Progenitor cell of endocrine pancreas (in vitro differentiated cells): ENCODE measurements around the gene RNF183. TPM values are rescaled to one million over a fixed set of nuclear protein-coding genes. Genes with fewer than 3 reads are reported as not detected.

Experiments
- DNase-seq: peaks from one replicate; pipeline ENCODE4 v3.0.0; 2021; ENCODE audit warnings: low spot score; ENCODE audit not compliant: unreplicated experiment
- H3K27ac Mint-ChIP-seq: 2 replicates; pipeline ENCODE4 v1.8.0; 2021; ENCODE audit warnings: mild to moderate bottlenecking, moderate library complexity, mixed read lengths
- H3K27me3 Mint-ChIP-seq: 2 replicates; pipeline ENCODE4 v1.8.0; 2021; ENCODE audit warnings: mixed read lengths
- H3K36me3 Mint-ChIP-seq: 2 replicates; pipeline ENCODE4 v1.8.0; 2022; ENCODE audit warnings: mixed read lengths; ENCODE audit not compliant: insufficient read depth
- H3K4me1 Mint-ChIP-seq: 2 replicates; pipeline ENCODE4 v1.8.0; 2021; ENCODE audit warnings: low read depth, mixed read lengths
- H3K4me3 Mint-ChIP-seq: 2 replicates; pipeline ENCODE4 v1.8.0; 2021; ENCODE audit warnings: low read depth, mild to moderate bottlenecking, moderate library complexity, mixed read lengths
- H3K9me3 Mint-ChIP-seq: 2 replicates; pipeline ENCODE4 v1.8.0; 2021; ENCODE audit warnings: low read depth, mixed read lengths
- long read RNA-seq: library from polyadenylated mRNA; unstranded; transcript quantifications from one replicate; pipeline ENCODE4 v2.0.0, GENCODE V29; 2020
- total RNA-seq: library from RNA; stranded (reverse); gene quantifications from 2 replicates; pipeline ENCODE4 v1.2.1, GENCODE V29; 2021
- TF ChIP-seq, protein P1 (sequence below): fragments of 200-600 bp; sonication (generic); IDR thresholded peaks from one replicate; pipeline ENCODE4 v1.5.0; 2021; ENCODE audit warnings: antibody characterized with exemption, mild to moderate bottlenecking; ENCODE audit not compliant: unreplicated experiment

RNF183 gene, protein sequence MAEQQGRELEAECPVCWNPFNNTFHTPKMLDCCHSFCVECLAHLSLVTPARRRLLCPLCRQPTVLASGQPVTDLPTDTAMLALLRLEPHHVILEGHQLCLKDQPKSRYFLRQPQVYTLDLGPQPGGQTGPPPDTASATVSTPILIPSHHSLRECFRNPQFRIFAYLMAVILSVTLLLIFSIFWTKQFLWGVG
- total RNA-seq: 0.26 and 0.44 TPM in 2 replicates
- long read RNA-seq: 0 reads

DNA sequence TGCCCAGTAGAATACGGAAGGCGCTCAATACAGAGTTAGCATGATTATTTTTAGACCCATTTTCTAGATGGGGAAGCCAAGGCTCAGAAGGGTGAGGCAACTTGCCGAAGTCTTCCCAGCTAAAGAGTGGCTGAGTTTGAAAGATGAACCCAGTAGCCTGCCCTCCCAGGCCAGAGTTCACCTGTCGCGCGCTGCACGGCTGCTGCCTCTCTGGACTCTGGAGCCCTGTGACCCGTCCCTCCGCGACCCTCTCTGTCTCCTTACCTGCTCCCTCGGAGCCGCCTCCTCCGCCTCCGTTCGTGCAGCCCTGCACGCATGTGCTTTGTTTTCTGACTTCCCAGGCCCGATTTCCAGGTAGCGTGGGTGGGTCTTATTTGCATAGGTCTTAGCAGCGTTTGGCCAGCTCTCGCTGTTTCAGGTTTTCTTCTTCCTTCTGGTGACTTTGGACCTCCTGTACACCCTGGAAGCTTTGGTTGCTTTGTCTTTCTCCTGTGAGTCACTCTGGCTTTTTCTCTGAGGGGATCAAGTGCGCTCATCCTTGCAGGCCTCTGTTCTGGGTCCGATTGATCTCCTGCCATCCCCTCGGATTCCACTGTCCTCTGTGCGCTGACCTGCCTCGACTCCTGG is at the start of gene RNF183:
TSS of gene RNF183 (minus strand) at position 585 of the 627 bp plus-strand sequence. CDS start 5,192 bp downstream, outside the sequence.
- TF ChIP-seq, protein P1, sequence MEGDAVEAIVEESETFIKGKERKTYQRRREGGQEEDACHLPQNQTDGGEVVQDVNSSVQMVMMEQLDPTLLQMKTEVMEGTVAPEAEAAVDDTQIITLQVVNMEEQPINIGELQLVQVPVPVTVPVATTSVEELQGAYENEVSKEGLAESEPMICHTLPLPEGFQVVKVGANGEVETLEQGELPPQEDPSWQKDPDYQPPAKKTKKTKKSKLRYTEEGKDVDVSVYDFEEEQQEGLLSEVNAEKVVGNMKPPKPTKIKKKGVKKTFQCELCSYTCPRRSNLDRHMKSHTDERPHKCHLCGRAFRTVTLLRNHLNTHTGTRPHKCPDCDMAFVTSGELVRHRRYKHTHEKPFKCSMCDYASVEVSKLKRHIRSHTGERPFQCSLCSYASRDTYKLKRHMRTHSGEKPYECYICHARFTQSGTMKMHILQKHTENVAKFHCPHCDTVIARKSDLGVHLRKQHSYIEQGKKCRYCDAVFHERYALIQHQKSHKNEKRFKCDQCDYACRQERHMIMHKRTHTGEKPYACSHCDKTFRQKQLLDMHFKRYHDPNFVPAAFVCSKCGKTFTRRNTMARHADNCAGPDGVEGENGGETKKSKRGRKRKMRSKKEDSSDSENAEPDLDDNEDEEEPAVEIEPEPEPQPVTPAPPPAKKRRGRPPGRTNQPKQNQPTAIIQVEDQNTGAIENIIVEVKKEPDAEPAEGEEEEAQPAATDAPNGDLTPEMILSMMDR: no peak
- Mint-ChIP-seq H3K9me3 (no peaks in the 10 kb centered on the region), H3K36me3 (no peaks in the 10 kb centered on the region), H3K27me3 (peaks cover 7% of the 10 kb centered on the region), H3K4me3 (peak within 1 kb of the TSS; percentile 27), H3K27ac (peak within 1 kb of the TSS; percentile 44), H3K4me1 (peaks cover 6% of the 10 kb centered on the region)
- DNase-seq: no peak

DNA sequence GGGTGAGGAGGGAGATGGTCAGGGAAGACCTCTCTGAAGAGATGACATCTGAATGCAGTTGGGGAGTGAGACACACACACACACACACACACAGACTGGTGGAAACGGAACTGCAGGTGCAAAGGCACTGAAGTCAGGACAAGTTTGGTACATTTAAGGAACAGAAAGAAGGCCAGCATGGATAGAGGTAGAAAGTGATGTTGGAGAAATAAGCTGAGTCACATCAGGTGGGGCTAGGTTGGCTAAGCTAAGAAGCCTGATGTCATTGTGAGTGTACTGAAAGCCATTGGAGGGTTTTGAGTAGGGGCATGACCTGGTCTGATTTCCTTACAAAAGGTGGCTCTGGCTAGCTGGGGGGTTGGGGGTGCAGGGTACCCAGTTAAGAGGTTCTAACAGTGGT is 49.2 kb upstream of the RNF183 start:
- TF ChIP-seq, protein P1: no peak

DNA sequence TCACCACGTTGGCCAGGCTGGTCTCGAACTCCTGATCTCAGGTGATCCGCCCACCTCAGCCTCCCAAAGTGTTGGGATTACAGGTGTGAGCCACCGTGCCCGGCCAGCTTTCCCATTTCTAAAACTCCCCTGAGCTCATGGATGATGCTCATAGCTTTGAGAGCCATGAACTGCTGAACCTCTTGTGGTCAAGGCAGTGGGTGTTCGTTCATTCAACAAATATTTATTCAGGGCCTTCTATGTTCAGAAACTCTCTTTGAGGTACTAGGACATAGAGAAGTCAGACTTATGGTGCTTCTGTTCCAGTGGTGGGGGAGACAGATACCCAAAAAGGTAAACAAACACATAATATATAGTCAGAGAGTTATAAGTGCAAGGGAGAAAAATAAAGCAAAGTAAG is 48.8 kb upstream of the RNF183 start:
- Mint-ChIP-seq H3K27ac (peak overlapping the region; percentile 15), H3K27me3 (peaks cover 5% of the 10 kb centered on the region), H3K4me3 (no peak overlapping the region), H3K4me1 (peaks cover 9% of the 10 kb centered on the region), H3K36me3 (peaks cover 10% of the 10 kb centered on the region), H3K9me3 (no peaks in the 10 kb centered on the region)
- DNase-seq: no peak
- TF ChIP-seq, protein P1: no peak

More for the DNA sequence above, 49.2 kb upstream of the RNF183 start:
- Mint-ChIP-seq H3K27me3 (peaks cover 2% of the 10 kb centered on the region), H3K4me3 (no peak overlapping the region), H3K9me3 (no peaks in the 10 kb centered on the region), H3K27ac (peak overlapping the region; percentile 50), H3K4me1 (peaks cover 9% of the 10 kb centered on the region), H3K36me3 (peaks cover 10% of the 10 kb centered on the region)
- DNase-seq: no peak

DNA sequence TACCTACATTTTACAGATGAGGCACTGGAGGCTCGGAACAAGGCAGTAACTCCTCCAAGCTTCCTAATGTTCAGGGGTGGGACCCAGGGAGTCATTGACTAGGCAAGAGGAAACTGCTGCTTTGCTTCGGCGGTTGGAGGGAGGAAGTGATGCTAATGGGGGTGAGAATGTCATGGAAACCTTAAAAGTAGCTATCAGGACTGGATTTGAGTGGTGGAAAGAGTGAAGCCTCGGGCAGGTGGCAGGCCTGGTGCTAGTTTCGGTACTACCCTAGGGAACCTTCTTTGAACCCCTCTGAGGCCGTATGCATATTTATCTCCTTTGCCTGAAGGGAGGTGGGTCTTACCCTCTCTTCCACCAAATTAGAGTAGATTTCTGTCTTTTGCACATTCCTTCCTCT is 47.8 kb upstream of the RNF183 start:
- H3K27ac Mint-ChIP-seq: no peak overlapping the region
- no peaks in the 10 kb centered on the region for H3K9me3 Mint-ChIP-seq
- TF ChIP-seq, protein P1: no peak
- H3K4me1 Mint-ChIP-seq: peaks cover 9% of the 10 kb centered on the region
- H3K4me3 Mint-ChIP-seq: peak overlapping the region; percentile 86
- H3K27me3 Mint-ChIP-seq: peaks cover 5% of the 10 kb centered on the region
- H3K36me3 Mint-ChIP-seq: peaks cover 6% of the 10 kb centered on the region
- DNase-seq: no peak

DNA sequence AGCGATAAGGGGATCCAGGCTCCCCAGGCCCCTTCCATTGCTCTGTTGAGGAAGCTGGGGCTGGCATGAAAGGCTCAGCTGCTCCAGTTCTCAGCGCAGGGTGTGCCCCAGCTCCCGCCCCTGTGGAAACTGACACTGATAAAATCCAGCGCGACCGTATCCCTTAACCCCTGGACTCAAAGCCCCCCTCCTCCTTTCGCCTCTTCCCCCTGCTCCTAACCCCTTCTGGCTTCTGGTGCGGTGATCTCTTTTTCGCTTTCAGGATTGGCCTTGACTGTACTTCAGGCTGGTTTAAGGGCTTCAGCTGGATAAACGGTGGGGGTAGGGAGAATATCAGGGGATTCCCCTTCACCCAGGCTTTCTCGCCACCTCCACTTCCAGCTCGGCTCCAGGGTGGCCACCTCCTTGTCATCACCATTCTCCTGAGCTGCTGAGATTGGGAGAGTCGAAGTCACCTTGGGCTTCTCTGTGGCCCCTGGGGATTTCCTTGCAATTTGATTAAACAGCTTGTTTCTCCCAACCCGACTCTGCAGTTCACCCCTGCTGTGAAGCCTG is 47.0 kb upstream of the RNF183 start:
- Mint-ChIP-seq H3K36me3 (peaks cover 6% of the 10 kb centered on the region), H3K4me1 (peaks cover 9% of the 10 kb centered on the region), H3K9me3 (no peaks in the 10 kb centered on the region), H3K4me3 (peak overlapping the region; percentile 86), H3K27me3 (peaks cover 5% of the 10 kb centered on the region), H3K27ac (peak overlapping the region; percentile 77)
- no peak for DNase-seq
- TF ChIP-seq, protein P1: no peak
